ENCODE results near the gene TCERG1L.

The TCERG1L gene

DNA sequence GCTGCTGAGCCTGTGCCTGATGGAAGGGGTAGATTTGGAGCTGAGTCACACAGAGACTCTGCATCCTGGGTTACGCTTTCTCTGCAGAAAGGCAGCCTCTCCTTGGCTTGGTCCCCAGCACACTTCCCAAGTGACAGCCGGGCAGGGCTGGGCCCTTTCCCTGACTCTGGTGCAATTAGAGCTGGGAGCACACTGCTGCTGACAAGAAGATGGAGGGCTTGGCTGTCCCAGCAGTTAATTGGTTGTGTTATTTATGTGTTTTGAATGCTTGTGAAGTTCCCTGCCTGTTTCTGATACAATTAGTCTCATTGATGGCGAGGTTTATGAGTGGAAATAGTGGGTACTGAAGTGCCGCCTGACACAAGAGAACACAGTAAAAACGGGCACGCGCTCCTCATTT lies 123.6 kb downstream of the TCERG1L start:
- TF ChIP-seq, protein P1, sequence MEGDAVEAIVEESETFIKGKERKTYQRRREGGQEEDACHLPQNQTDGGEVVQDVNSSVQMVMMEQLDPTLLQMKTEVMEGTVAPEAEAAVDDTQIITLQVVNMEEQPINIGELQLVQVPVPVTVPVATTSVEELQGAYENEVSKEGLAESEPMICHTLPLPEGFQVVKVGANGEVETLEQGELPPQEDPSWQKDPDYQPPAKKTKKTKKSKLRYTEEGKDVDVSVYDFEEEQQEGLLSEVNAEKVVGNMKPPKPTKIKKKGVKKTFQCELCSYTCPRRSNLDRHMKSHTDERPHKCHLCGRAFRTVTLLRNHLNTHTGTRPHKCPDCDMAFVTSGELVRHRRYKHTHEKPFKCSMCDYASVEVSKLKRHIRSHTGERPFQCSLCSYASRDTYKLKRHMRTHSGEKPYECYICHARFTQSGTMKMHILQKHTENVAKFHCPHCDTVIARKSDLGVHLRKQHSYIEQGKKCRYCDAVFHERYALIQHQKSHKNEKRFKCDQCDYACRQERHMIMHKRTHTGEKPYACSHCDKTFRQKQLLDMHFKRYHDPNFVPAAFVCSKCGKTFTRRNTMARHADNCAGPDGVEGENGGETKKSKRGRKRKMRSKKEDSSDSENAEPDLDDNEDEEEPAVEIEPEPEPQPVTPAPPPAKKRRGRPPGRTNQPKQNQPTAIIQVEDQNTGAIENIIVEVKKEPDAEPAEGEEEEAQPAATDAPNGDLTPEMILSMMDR (IDR thresholded peaks at IDR 0.05; ENCODE audit: control extremely low read depth, extremely low read depth, low read depth, missing control alignments): no peak
- CTCF ChIA-PET: no interaction called here
- DNase-seq (ENCODE audit: extremely low spot score): no peak
- POLR2A ChIA-PET: no interaction called here

DNA sequence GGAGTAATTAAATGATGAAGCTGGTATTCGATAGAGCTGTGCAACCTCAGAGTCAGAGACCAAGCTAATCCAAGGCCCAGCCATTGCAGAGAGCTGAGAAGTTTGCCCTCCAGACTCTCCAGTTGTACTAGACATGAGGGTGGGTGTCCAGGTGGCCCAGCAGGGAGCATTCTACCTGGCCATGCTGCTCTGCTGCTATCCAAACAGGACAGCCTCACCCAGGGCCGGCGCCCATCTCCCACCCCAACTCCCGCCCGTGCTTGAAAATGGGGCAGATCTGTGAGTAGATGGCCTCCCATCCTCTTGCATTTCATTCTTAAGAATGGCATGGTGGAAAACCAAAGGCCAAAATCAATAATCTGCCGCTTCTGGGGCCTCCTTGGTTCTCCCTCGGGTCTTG lies 124.2 kb downstream of the TCERG1L start:
- no peak for DNase-seq (ENCODE audit: extremely low spot score)
- CTCF ChIA-PET: no interaction called here
- TF ChIP-seq, protein P1 (IDR thresholded peaks at IDR 0.05; ENCODE audit: control extremely low read depth, extremely low read depth, low read depth, missing control alignments): no peak
- POLR2A ChIA-PET: no interaction called here

DNA sequence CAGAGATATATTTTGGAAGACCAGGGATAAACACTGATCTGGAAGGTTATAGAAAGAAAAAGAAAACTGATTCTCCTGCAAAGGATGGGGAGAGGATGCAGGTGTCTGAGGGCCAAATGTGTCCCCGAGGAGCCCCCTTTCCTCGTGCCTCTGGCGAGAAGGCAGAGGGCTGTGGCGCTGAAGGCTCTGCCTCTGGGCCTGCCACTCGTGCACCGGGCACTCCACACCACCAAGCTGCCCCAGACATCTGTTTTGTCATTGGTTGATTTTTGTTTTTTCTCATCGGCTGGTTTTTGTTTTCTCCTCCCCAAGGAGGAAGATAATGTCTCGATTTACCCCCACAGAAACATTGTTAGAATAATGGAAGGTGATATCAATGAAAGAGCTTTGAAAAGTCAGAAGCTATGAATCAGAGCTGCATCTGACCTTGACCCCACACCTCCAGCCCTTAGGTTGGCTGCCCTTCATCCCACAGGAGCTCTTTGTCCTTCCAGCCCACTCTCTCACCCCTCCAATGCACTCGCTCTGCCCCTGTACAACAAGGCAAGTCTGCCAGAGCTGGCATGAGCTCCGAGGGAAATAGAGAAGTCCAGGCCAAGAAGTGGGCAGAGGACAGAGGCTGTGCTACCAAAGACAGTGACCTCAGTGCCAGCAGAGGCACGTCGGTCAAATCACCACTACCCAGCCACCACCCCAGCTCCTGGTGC lies 124.8 kb downstream of the TCERG1L start:
- POLR2A ChIA-PET: no interaction called here
- CTCF ChIA-PET: no interaction called here
- no peak for DNase-seq (ENCODE audit: extremely low spot score)

DNA sequence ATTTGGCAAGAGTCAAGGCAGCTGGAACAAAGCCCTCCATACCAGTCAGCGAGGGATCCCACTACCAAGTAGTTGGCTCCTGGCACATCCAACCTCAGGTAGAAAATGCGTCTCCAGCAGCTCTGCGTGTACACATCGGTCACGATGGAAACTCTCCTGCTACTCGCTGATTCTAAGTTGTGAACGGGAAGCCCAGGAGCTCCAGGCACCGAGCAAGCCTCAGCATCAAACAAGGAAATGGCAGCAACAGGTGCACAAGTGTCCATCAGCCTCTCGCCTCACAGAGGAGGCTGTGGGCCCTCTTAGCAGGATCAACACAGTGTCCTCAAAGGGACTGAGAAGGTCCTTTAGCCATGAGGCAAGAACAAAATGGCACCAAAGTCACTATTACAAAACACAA lies 127.0 kb downstream of the TCERG1L start:
- DNase-seq (ENCODE audit: extremely low spot score): no peak
- ChIA-PET POLR2A (no interaction called here), CTCF (no interaction called here)
- TF ChIP-seq, protein P1 (IDR thresholded peaks at IDR 0.05; ENCODE audit: control extremely low read depth, extremely low read depth, low read depth, missing control alignments): no peak

More for the DNA sequence above, 124.8 kb downstream of the TCERG1L start:
- TF ChIP-seq, protein P1 (IDR thresholded peaks at IDR 0.05; ENCODE audit: control extremely low read depth, extremely low read depth, low read depth, missing control alignments): no peak

DNA sequence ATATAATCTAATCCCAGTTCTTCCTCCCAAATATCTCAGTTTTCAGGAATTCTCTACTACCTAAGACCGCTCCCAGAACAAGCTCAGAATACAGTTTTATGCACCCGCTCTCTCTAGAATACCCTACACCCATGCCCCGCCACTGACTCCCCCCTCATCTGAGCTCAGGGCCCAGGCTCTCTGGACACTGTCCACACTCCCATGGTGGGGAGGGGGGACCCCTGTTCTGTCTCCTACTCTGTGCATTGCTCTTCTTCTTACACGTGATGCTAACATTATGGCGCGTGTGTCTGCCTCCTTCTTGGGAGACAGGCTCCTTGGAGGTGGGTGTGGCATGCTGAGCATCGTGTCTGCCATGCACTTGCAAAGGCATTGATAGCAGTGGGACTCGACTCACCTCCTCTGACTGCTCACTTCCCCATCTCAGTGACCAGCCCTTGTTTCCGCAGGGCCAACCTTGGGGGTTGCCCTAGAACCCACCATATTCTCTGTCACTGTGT lies 127.9 kb downstream of the TCERG1L start:
- ChIA-PET CTCF (no interaction called here), POLR2A (no interaction called here)
- TF ChIP-seq, protein P1 (IDR thresholded peaks at IDR 0.05; ENCODE audit: control extremely low read depth, extremely low read depth, low read depth, missing control alignments): no peak
- DNase-seq (ENCODE audit: extremely low spot score): no peak

DNA sequence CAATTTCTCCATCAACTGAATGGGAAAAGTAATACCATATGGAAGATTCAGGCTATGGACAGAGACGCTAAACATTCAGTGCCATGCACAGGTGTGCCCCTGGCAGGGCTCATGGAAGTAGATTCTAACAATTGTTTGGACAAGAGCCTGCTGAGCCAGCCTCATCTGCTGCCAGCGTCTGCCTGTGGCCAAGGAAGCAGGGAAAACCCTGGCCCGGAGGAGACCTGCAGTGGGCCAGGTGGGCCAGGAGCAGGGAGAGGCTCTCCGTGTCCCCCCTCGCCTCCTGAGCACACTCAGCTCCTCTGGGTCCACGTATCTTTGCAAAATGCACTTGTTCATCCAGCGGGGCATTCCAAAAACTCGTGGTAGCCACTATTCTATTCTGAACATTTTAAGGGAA lies 130.1 kb downstream of the TCERG1L start:
- DNase-seq (ENCODE audit: extremely low spot score): no peak
- ChIA-PET CTCF (no interaction called here), POLR2A (no interaction called here)
- TF ChIP-seq, protein P1 (IDR thresholded peaks at IDR 0.05; ENCODE audit: control extremely low read depth, extremely low read depth, low read depth, missing control alignments): no peak
